Astrocyte (in vitro differentiated cells and primary cell): Measurements from ENCODE around the gene ST3GAL4. TPM values are rescaled to one million over a fixed set of nuclear protein-coding genes. Genes with fewer than 3 reads are reported as not detected.
"Not testable (repeated sequence)": the region's sequence is repeated elsewhere in the genome, so short reads cannot be mapped to it uniquely, and the experiment has no call there.

Experiments
- DNase-seq: peaks from one replicate; pipeline ENCODE4 v3.0.0-alpha.2; 2010; ENCODE audit warnings: low read depth
- FAIRE-seq: peaks from 2 replicates; lab custom pipeline; 2011; peaks lifted over from hg19 to GRCh38; lab: Jason Lieb, UNC
- H2AFZ ChIP-seq: 2 replicates; pipeline ENCODE4 v1.6.0; 2012; ENCODE audit warnings: low read depth, low read length, inconsistent platforms
- H3K27ac ChIP-seq: 2 replicates; pipeline ENCODE4 v1.5.1; 2011; ENCODE audit warnings: low read depth, low read length, inconsistent platforms
- H3K27me3 ChIP-seq: 2 replicates; pipeline ENCODE4 v1.6.0; 2011; ENCODE audit warnings: low read length, inconsistent platforms; ENCODE audit not compliant: insufficient read depth
- H3K36me3 ChIP-seq: 2 replicates; pipeline ENCODE4 v1.5.1; 2011; ENCODE audit warnings: low read length, inconsistent platforms; ENCODE audit not compliant: insufficient read depth
- H3K4me1 ChIP-seq: 2 replicates; pipeline ENCODE4 v1.5.1; 2011; ENCODE audit warnings: low read length, inconsistent platforms; ENCODE audit not compliant: insufficient read depth
- H3K4me2 ChIP-seq: 2 replicates; pipeline ENCODE4 v1.6.0; 2012; ENCODE audit warnings: low read length, inconsistent platforms
- H3K4me3 ChIP-seq: 2 replicates; pipeline ENCODE4 v1.5.1; 2011; ENCODE audit warnings: low read depth, mild to moderate bottlenecking, low read length, inconsistent platforms; ENCODE audit not compliant: insufficient read depth
- H3K79me2 ChIP-seq: 2 replicates; pipeline ENCODE4 v1.6.0; 2012; ENCODE audit warnings: mild to moderate bottlenecking, low read length, inconsistent platforms; ENCODE audit not compliant: insufficient read depth
- H3K9ac ChIP-seq: 2 replicates; pipeline ENCODE4 v1.6.0; 2012; ENCODE audit warnings: mild to moderate bottlenecking, low read length, inconsistent platforms
- H3K9me3 ChIP-seq: 2 replicates; pipeline ENCODE4 v1.5.1; 2012; ENCODE audit warnings: low read depth, mild to moderate bottlenecking, low read length, inconsistent platforms; ENCODE audit not compliant: insufficient read depth
- H4K20me1 ChIP-seq: 2 replicates; pipeline ENCODE4 v1.6.0; 2012; ENCODE audit warnings: low read length, inconsistent platforms; ENCODE audit not compliant: insufficient read depth
- H3K27ac Mint-ChIP-seq: one replicate; pipeline ENCODE4 v1.8.0; 2021; ENCODE audit warnings: mild to moderate bottlenecking, mixed read lengths; ENCODE audit not compliant: unreplicated experiment
- H3K27me3 Mint-ChIP-seq: one replicate; pipeline ENCODE4 v1.8.0; 2021; ENCODE audit warnings: low read depth, mixed read lengths; ENCODE audit not compliant: unreplicated experiment
- H3K36me3 Mint-ChIP-seq: one replicate; pipeline ENCODE4 v1.8.0; 2021; ENCODE audit warnings: low read depth, mixed read lengths; ENCODE audit not compliant: unreplicated experiment
- H3K4me1 Mint-ChIP-seq: one replicate; pipeline ENCODE4 v1.8.0; 2021; ENCODE audit warnings: low read depth, mixed read lengths; ENCODE audit not compliant: unreplicated experiment
- H3K4me3 Mint-ChIP-seq: one replicate; pipeline ENCODE4 v1.8.0; 2021; ENCODE audit warnings: mild to moderate bottlenecking, moderate library complexity, mixed read lengths; ENCODE audit not compliant: unreplicated experiment
- H3K9me3 Mint-ChIP-seq: one replicate; pipeline ENCODE4 v1.8.0; 2021; ENCODE audit warnings: mild to moderate bottlenecking, mixed read lengths; ENCODE audit not compliant: unreplicated experiment
- EZH2 ChIP-seq: IDR thresholded peaks from 2 replicates; pipeline ENCODE4 v1.6.1; 2012; ENCODE audit warnings: mild to moderate bottlenecking, low read length, inconsistent platforms; ENCODE audit not compliant: insufficient read depth
- total RNA-seq: library from RNA; stranded (reverse); gene quantifications from 2 replicates; pipeline ENCODE4 v1.2.1, GENCODE V29; 2021
- TF ChIP-seq, protein P1 (sequence below): IDR thresholded peaks from 2 replicates; pipeline ENCODE4 v1.5.1; 2011; ENCODE audit warnings: low read depth, mild to moderate bottlenecking, inconsistent platforms, low read length, moderate library complexity; ENCODE audit not compliant: insufficient read depth

Gene ST3GAL4
- total RNA-seq, 1 donor from 2014 or later, result 12.2 TPM

GRCh38 chr11:126382641-126383040 is 27.2 kb downstream of the ST3GAL4 start:
- not testable (repeated sequence) for H3K27me3 ChIP-seq, H3K4me3 Mint-ChIP-seq, H3K36me3 ChIP-seq, H3K27ac ChIP-seq, H3K9ac ChIP-seq, FAIRE-seq, H3K9me3 Mint-ChIP-seq, DNase-seq, H2AFZ ChIP-seq, H3K36me3 Mint-ChIP-seq, H3K4me1 Mint-ChIP-seq, H3K9me3 ChIP-seq, H3K27ac Mint-ChIP-seq, H3K4me1 ChIP-seq, H3K79me2 ChIP-seq, H3K4me2 ChIP-seq, H3K27me3 Mint-ChIP-seq, H3K4me3 ChIP-seq
- peaks cover 29% of the 10 kb centered on the region for H4K20me1 ChIP-seq

DNA sequence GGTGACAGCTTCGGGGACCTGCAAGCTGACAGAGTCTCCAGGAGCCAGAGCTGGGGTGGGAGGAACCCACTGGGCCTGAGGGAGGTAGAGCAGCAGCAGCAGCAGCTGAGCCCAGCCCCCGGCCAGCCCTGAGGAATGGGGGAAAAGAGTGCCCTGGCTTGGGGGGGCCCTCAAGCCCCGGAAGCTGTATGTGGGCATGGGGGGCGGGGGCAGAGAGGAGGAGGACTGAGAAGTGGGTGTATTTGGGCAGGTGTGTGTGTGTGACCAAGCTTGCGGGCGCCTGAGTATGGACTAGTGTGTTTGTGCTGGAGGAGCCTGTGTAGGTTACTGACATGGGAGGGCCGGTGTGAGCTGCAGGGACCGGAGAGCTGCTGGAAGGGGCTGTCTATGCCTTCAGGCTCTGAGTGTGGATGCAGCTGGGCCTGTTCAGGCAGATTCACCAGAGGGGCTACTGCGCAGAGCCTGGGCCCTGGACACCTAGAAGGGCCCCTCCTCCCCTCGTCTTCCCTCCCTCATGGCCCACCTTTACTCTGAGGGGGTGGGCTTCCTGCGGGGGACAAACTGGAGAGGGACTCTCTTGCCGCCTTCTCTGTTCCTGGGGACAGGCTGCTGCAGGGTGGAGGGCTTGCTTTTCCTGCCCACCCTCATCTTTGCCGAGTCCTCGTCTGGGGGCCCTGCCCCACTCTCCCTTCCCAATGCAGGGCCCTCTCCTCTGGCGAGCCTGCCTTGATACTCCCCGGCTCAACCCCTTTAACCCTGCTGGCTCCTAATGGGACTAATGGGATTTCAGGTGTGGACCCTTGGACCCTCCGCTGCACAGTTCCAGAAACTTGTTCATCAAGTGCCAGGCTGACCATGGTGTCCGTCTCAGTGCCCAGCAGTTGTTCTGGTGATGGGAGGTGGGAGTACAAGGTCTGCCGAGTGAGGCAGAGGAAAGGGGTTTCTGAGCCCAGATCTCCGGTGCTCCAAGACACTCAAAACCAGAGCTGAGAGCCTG is 28.2 kb downstream of the ST3GAL4 start:
- DNase-seq (no peak), FAIRE-seq (no peak)
- Histone ChIP-seq H3K36me3 (no peaks in the 10 kb centered on the region), H3K27me3 (no peaks in the 10 kb centered on the region), H4K20me1 (peaks cover 28% of the 10 kb centered on the region), H3K4me2 (no peak overlapping the region), H3K9me3 (no peaks in the 10 kb centered on the region), H3K9ac (no peak overlapping the region), H3K4me3 (no peak overlapping the region), H3K4me1 (no peaks in the 10 kb centered on the region), H3K79me2 (no peaks in the 10 kb centered on the region), H2AFZ (no peak overlapping the region), H3K27ac (no peak overlapping the region)
- no peaks in the 10 kb centered on the region for H3K4me1 Mint-ChIP-seq
- H3K4me3 Mint-ChIP-seq, result no peak overlapping the region
- no peaks in the 10 kb centered on the region for H3K36me3 Mint-ChIP-seq
- H3K9me3 Mint-ChIP-seq, result no peaks in the 10 kb centered on the region
- TF ChIP-seq, protein P1, sequence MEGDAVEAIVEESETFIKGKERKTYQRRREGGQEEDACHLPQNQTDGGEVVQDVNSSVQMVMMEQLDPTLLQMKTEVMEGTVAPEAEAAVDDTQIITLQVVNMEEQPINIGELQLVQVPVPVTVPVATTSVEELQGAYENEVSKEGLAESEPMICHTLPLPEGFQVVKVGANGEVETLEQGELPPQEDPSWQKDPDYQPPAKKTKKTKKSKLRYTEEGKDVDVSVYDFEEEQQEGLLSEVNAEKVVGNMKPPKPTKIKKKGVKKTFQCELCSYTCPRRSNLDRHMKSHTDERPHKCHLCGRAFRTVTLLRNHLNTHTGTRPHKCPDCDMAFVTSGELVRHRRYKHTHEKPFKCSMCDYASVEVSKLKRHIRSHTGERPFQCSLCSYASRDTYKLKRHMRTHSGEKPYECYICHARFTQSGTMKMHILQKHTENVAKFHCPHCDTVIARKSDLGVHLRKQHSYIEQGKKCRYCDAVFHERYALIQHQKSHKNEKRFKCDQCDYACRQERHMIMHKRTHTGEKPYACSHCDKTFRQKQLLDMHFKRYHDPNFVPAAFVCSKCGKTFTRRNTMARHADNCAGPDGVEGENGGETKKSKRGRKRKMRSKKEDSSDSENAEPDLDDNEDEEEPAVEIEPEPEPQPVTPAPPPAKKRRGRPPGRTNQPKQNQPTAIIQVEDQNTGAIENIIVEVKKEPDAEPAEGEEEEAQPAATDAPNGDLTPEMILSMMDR, result no peak
- TF ChIP-seq EZH2, result no peak
- no peak overlapping the region for H3K27ac Mint-ChIP-seq
- H3K27me3 Mint-ChIP-seq, result no peaks in the 10 kb centered on the region

- Histone ChIP-seq H4K20me1 (peaks cover 28% of the 10 kb centered on the region), H3K27me3 (no peaks in the 10 kb centered on the region), H3K4me1 (no peaks in the 10 kb centered on the region), H3K4me3 (no peak overlapping the region), H3K27ac (no peak overlapping the region), H3K9me3 (no peaks in the 10 kb centered on the region), H2AFZ (no peak overlapping the region), H3K36me3 (no peaks in the 10 kb centered on the region), H3K4me2 (no peak overlapping the region), H3K79me2 (no peaks in the 10 kb centered on the region), H3K9ac (no peak overlapping the region)
- Mint-ChIP-seq H3K36me3 (no peaks in the 10 kb centered on the region), H3K27ac (no peak overlapping the region), H3K4me1 (no peaks in the 10 kb centered on the region), H3K27me3 (no peaks in the 10 kb centered on the region), H3K4me3 (no peak overlapping the region), H3K9me3 (no peaks in the 10 kb centered on the region)
- no peak for TF ChIP-seq EZH2
- TF ChIP-seq, protein P1, result no peak
- FAIRE-seq (no peak), DNase-seq (no peak)
Measured at GRCh38 chr11:126384449-126385070, 29.1 kb downstream of the ST3GAL4 start.
